ENCODE measurements around the gene TTBK1.

Gene TTBK1

DNA sequence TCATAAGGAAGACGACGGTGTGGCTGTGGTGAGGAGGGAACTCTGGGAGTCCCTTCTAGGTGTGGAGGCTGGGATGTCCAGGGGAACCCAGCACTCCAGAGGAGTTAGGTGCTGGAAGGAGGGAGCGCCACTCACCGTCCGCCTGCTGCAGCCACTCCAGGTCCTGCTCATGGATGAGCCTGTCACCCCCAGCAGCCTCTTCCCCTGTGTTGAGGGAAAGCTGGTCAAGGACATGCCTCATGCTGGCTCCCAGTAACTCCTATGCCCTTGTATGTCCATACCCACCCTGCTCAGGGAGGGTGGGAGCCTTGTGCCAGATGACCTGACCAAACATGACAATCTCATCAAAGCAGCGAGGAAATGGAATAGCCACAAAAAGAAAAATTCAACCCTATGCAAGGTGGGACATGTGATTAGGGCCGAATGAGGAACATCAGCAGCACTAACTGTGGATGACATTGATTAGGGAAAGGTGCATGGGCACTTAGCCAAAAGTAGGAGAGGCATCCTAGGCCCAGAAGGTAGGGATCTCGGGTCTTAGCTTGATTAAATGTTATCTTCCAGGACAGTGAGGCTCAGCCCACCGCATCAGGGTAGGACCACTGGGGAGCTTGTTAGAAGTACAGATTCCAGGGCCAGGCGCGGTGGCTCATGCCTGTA, 17.0 kb upstream of the TTBK1 start:
- DNase-seq = no peak

DNA sequence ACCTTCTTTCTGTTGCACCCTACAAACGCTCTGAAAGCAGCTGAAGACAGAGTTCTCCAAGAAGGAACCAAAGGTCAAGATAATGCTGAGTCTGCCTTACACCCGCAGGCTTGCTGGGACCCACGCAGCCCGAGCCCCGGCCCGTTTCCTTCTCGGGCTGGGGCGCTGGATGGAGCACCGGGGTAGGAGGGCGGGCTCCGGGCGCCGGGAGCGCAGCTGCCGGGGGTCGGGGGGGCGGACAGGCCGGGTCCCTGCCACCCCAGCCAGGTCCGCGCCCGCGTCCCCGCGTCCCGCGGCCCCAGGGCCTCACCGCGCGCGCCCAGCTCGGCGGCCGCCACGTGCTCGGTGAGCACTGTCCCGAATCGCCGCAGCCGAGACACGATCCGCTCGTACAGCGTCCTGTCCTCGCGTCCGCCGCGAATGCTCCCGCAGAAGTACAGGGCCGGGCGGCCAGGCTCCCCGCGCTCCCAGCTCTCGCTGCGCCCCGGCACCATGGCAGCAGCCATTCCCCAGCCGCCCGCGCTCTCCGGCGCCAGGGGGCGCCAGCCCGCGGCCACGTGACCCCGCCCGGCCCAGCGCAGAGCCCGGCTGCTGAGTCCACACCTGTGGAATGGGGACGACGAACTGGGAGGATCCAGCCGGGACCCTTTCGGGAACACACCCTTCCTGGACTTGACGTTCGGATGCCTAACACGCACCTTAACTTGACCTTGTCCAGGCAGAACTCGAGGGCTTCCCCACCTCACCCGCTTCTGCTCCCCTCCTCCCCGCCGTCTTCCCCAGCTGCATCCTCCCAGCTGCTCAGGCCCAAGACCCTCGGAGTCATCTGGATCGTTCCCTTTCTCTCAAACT, 14.1 kb upstream of the TTBK1 start, which contains the start of gene DNPH1:
DNPH1 (minus strand) TSS at position 531 of the 852 bp plus-strand sequence; CDS start at position 506, 25 bp downstream.
- DNase-seq = peak; percentile 92

DNA sequence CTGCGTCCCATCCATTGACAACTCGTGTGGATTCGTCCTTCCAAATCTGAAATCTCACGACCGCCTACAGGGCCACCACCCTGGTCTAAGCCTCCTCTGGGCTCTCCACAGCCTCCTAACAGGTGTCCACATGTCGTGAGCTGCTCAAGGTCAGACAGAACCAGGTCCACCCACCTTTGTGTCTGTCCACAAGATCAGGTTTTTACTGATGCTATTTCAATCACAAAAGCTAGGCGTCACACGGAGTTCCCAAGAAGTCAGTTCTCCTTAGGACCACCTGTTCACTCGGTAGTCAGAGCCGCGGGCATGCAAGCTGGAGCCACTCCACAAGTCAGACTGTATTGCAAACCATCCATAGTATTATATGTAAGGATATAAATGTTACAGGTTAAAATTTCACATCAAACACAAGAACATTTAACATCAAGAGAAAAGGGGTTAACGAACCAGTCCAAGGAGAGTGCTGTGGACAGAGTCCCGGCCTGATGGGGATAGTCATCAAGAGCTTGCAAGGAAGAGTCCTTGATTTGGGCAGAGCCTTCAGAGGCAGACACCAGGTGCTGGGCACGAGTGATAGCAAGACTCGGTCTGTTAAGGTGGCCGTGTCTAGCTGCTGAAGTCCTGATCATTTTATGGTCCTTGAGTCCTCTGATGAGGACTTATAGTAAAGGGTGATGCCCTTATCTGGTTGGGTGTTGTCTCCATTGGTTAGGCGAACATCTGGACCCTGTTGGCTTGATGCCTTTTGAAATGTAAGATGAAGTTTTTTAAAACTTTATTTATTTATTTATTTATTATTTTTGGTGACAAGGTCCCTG, 13.3 kb upstream of the TTBK1 start:
- DNase-seq = peak; percentile 14

DNA sequence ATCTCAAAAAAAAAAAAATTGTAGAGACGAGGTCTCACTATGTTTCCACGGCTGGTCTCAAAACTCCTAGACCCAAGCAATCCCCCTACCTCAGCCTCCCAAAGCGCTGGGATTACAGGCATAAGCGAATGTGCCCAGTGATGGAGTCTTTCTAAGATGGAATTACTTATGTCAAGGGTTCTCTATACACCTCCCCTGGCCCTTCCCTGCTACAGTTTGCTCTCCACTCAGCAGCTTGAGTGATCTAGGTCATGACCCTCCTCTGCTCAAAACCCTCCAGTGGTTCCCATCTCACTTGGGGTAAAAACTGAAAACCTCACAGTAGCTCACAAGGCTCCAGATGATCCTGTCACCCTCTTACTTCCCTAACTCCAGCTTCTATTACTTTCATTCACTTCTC, 12.2 kb upstream of the TTBK1 start:
- DNase-seq = no peak

DNA sequence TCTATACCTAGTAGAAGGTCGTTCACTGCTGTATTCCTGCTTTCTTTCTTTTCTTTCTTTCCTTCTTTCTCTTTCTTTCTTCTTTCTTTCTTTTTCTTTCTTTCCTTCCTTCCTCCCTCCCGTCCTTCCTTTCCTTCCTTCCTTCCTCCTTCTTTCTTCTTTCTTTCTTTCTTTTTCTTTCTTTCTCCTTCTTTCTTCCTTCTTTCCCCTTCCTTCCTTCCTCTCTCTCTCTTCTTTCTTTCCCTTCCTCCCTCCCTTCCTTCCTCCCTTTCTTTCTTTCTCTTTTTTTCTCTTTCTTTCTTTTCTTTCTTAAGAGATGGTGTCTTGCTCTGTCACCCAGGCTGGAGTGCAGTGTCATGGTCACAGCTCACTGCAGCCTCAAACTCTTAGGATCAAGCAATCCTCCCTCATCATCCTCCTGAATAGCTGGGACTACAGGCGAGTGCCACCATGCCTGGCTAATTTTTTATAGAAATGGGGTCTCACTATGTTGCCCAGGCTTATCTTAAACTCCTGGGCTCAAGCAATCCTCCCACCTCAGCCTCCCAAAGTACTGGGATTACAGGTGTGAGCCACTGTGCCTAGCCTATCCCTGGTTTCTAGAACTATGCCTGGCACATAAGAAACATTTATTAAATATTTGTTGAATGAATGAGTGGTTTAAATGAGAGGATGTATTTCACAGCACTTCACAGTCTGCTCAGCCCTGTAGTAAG, 11.4 kb upstream of the TTBK1 start:
- no peak for DNase-seq

DNA sequence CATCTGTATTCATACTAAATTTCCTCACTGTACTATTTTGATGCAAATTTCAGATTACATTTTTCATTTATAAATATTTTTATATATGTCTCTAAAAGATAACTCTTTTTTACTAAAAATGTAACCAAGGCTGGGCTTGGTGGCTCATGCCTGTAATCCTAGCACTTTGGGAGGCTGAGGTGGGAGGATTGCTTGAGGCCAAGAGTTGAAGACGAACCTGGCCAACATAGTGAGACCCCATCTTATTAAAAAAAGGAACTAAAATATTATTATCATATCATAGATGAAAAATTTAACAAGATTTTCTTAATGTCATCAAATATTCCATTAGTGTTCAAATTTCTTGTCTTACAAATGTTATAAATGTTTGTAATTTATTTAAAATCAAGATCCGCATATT, 7.4 kb upstream of the TTBK1 start:
- DNase-seq = no peak

DNA sequence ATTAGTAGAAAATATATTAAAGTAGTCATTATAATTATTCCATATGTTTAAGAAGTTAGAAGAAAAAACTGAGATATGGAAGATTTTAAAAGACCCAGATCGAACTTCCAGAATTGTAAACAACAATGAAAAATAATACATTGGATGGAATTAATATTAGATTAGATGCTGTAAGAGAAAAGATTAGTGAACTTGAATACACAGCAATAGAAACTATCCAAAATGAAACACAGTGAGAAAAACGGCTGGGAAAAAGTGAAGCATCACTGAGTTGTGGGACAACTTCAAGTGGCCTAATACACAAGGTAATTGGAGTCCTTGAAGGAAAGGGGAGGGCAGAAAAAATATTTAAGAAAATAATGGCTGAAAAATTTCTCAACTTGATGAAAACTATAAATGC, 4.2 kb upstream of the TTBK1 start:
- no peak for DNase-seq

DNA sequence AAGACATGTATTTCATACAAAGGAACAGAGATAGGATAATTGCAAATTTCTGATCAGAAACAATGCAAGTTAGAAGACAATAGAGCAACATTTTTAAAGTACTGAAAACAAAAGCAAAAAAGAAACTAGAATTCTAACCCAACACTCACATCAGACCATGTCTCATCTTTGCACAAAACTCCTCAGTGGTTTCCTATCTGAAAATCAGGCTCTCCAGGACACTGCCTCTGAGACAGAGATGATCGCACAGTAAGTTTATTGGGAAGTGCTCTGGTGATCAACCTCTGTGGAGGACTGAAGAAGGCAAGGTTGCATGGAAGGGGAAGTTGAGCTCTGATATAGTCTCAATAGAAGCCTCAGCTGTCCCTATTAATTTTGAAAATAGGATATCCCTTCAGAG, 2.3 kb upstream of the TTBK1 start:
- no peak for DNase-seq

DNA sequence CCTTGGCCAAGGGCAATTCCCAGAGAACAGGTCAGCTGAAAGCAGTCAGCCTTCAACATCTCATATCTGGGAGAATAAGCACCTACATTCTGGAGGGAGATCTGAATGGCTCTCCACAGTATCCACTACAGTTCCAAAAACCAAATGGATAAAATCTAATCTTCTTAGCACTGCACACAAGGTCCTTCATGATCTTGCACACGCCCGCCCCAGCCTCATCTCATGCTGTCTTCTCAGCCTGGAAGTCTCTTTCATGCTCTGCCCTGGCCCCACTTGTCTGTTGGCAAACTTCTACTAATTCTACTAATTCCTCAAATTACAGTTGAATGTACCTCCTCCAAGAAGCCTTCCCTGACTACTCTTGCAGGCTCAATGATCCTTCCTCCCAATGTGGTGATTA, 1.8 kb upstream of the TTBK1 start:
- no peak for DNase-seq

DNA sequence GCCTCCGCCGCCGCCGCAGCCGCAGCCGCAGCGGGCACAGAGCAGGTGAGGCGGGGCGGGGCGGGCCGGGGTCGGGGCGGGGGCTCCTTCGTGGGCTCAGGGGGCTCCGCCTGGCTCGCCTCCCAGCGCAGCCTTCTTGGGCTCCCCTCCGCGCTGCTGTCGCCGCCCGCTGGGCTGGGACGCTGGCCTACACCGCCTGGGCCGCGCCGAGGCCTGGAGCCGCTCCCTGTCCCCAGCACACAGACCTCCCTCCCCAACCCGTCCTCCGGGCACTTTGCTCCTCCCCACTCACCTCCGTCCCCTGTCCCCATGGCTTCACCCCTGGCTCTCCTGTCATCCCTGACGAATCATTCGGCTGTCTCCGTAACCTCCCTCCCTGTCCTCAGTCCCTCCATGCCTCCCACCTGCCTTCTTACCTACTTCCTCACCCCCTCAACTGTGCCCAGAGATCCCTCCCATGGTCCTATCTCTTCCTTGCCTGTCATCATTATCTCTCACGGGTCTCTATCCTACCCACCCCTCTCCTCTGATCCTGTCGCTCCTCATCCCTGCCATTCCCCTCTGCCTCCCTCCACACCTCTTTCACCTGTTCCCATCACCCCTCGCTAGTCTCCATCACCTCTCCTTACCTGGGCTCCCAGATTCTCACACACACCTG, 512 bp downstream of the TTBK1 start:
- no peak for DNase-seq

DNA sequence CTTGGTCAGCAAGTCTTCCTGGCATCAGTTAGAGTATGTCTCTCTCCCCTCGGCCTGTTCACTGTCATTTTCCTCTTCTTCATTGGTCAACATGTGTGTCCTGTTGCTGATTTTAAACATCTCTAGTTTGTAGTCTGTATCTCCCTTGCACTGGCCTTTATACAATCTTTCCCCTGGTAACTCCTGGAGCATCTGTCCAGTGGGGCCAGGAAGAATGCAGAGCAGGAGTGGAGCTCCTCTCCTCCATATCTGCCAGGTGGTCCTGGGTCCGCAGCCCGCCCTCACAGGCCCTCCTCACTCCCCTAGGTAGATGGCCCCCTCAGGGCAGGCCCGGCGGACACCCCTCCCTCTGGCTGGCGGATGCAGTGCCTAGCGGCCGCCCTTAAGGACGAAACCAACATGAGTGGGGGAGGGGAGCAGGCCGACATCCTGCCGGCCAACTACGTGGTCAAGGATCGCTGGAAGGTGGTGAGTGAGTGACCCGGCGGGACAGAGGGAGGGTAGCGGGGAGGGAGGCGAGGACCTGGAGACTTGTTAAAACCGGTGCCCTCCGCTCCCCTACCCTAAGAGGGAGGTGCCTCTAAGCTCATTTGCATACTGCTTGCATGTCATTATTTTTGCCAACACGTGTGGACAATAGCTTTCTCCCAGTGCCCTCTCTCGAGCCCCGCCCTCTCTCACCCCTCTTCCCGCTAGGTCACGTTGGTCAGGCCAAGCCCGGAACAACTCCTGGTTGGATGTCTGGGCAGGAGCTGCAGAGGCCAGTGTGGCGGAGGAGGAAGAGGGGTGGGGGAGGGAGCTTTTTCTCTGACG, 3.2 kb downstream of the TTBK1 start:
- peak; percentile 86 for DNase-seq

DNA sequence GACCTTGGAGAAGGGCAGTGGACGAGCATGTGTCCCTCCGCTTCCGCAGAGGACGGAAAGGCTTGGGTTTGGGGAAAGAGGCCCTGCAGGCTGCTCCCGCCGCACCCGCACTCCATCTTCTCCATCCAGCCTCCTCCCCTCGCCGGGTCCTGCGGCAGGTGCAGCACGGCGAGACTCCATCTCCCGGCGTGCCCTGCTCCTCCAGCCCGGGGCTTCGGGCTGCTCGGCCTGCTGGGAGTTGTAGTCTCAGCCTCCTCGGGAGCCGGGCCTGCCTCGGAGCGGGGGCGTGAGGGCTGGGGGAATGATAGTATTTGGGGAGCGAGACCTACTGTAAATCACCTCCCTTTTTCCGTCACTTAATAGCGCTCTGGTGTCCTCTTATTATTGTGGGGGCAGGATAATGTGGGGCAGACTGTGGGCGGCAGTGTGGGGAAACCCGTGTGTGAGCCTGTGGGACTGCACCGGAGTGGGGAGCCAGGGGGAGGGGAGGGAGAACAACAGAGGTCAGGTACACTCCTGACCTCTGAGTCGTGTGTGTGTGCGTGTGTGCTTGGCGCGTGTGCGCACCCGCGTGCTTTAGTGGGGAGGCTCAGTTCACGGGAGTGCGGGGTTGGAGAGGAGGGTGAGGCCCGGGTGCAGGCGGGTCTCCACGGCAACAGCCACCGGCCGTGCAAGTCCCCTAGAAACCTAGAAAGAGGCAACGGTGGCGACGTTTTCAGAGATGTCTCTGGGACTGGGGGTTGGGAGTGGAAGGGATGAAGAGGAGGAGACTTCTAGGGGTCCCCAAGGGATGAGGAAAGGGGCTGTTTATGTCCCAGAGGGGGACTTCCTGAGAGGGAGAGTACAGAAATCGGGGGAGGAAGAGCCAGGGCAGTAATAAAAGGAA, 4.1 kb downstream of the TTBK1 start:
- DNase-seq = peak; percentile 92

DNA sequence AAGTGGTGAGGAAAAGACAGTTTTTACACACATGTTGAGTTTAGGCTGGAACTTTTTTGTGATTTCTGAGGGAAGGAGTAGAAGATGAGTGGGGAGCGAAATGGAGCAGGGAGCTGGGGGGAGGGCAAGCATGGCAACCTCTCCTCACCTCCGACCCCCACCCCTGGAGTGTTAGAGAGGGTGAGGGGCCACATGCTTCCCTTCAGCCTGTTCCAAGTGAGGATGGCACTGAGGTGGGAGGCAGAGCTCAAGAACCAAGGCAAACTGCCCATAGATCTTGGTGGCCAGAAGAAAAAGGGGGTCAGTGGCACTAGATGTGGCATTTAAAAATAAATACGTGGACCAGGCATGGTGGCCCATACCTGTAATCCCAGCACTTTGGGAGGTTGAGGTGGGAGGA, 4.8 kb downstream of the TTBK1 start:
- no peak for DNase-seq

DNA sequence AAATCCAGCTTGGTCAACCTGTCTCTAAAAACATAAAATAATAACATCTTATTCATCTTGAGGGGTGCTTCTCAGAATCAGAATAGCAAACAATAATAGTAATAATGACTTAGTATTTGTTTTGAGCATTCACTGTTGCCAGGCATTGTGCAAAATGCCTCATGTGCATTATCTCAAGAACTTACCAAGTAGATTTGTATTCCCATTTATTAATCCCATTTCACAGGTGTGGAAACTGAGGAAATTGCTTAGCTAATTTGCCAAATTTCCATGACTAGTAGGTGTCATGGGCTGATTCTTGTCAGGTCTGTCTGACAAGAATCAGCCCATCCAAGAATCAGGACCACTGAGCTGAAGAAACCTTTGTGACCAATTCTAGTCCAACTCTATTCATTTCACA, 5.5 kb downstream of the TTBK1 start:
- no peak for DNase-seq

DNA sequence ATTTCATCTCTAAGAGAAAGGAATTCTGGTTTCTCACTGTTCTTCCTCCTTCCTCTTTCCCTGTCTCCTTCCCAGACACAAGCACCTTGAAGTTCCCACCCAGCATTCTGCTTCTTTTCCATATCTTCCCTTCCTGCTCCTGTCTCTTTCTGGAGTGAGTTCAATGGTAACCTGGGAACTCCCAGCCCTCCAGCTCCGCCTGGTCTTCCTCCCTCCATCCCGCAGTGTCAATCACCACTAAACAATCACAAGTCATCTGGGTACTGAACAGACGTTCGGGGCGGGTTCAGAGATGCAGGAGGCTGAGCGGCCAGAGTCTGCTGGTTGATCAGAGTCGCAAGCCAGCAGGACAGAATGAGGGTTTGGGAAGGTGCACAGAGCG, 7.7 kb downstream of the TTBK1 start:
- peak; percentile 51 for DNase-seq

DNA sequence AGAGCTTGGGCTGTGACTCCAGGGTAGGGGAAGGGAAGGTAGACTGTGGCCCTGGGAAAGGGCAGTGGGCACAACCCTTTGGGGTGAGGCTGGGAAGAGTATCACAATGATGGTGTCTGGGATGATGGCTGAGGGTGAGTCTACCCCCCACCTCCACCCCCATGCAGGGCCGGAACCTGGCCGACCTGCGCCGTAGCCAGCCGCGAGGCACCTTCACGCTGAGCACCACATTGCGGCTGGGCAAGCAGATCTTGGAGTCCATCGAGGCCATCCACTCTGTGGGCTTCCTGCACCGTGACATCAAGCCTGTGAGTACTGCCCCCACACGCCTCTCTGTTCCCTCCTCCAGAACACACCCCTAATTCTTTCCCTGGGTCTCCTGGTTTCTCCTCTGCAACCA, 10.1 kb downstream of the TTBK1 start:
- no peak for DNase-seq

DNA sequence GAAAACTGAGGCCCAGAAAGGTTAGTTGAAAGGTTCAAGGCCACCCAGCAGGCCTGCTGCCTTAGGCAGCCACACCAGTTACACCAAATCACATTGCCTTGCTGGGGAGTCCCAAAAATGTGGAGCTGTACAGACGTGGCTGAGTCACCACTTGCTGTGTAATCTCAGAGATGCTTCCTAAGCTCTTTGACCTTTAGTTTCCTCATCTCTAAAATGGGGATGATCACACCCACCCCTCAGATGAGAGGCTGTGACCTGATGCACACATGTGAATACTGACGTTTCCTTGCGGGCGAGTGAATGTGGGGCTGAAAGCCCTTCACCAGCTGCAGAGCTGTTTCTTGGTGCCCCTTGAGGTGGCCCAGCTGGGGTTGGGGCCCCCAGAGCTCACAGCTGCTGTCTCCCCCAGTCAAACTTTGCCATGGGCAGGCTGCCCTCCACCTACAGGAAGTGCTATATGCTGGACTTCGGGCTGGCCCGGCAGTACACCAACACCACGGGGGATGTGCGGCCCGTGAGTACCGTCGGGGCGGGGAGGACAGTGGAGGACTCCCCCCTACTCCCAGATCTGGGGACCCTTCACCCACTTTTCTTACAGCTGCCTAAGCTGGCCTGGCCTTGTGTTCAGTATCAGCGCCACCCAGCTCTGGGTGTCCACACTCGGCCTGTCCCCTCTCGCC, 11.0 kb downstream of the TTBK1 start:
- DNase-seq = no peak

DNA sequence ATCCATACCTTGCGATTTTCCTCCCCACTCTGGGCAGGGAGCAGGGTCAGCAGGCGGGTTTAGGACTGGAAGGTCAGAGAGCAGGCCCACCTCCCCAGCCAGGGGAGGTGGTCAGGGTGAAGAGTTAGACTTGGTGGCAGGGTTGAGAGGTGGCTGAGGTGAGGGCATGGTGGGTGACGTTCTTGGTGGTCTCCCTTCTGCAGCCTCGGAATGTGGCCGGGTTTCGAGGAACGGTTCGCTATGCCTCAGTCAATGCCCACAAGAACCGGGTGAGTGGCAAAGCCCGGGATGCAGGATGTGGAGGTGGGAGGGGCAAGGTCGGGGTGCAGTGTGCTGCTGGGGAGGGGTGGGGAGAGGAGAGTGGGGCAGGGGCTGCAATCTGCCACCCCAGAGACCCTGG, 11.6 kb downstream of the TTBK1 start:
- DNase-seq = no peak

DNA sequence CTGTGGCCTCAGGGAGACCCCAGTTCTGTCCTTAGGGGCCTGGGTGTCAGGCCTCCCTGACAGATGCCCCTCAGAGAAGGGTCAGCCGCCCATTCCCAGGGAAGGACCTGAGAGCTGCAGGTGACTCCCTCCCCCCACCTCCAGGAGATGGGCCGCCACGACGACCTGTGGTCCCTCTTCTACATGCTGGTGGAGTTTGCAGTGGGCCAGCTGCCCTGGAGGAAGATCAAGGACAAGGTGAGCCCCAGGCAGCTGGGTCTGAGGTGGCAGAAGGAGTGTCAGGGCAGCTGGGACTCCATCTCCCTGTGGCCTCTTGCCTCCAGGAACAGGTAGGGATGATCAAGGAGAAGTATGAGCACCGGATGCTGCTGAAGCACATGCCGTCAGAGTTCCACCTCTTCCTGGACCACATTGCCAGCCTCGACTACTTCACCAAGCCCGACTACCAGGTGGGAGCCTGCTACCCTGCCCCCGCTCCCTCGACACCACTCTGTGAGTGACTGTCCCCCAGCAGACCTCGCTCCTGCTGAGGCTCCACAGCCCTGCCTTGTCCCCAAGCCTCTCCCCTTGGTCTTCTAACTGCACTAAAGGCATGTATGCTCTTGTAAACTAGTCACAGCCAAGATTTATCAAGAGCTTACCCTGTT, 12.2 kb downstream of the TTBK1 start:
- DNase-seq = no peak

Measured in eye (tissue), 1 donor.